Globus pallidus (tissue), 1 donor: ENCODE results near the gene MACROD2.
"Not testable (repeated sequence)": the region's sequence is repeated elsewhere in the genome, so short reads cannot be mapped to it uniquely, and the experiment has no call there.

Source experiments
- DNase-seq: peaks from one replicate; pipeline ENCODE4 v3.0.0-alpha.2; 2015; ENCODE audit warnings: low spot score

Gene MACROD2

GRCh38 chr20:13995086-13995665 is at the start of gene MACROD2:
Gene MACROD2, plus strand, starts transcription at chr20:13995516.
- DNase-seq: peak; percentile 77

GRCh38 chr20:13947719-13948118 is 47.6 kb upstream of the MACROD2 start:
- no peak for DNase-seq

- DNase-seq: no peak
Observed at GRCh38 chr20:13953227-13953626, 42.1 kb upstream of the MACROD2 start.

- no peak for DNase-seq
Observed at GRCh38 chr20:13960119-13960518, 35.2 kb upstream of the MACROD2 start.

- DNase-seq: no peak
Observed at GRCh38 chr20:13960525-13960924, 34.8 kb upstream of the MACROD2 start.

- DNase-seq: no peak
Observed at GRCh38 chr20:13984211-13984610, 11.1 kb upstream of the MACROD2 start.

GRCh38 chr20:13990465-13990864 is 4.9 kb upstream of the MACROD2 start, which contains the start of gene SEL1L2:
Gene SEL1L2, minus strand, starts transcription at chr20:13990614. Its CDS starts 80 bp downstream, at chr20:13990534.
- DNase-seq: no peak

GRCh38 chr20:13991311-13991710 is 4.0 kb upstream of the MACROD2 start:
- DNase-seq: no peak

- not testable (repeated sequence) for DNase-seq
Observed at GRCh38 chr20:13991955-13992354, 3.4 kb upstream of the MACROD2 start.

- peak; percentile 3 for DNase-seq
Observed at GRCh38 chr20:13995841-13996240, 525 bp downstream of the MACROD2 start.

GRCh38 chr20:13996265-13996664 is 949 bp downstream of the MACROD2 start:
- DNase-seq: no peak

GRCh38 chr20:14000917-14001316 is 5.6 kb downstream of the MACROD2 start:
- DNase-seq: no peak

- no peak for DNase-seq
Observed at GRCh38 chr20:14005996-14006395, 10.7 kb downstream of the MACROD2 start.

- DNase-seq: no peak
Observed at GRCh38 chr20:14009208-14009607, 13.9 kb downstream of the MACROD2 start.

- DNase-seq: no peak
Observed at GRCh38 chr20:14012671-14013070, 17.4 kb downstream of the MACROD2 start.

GRCh38 chr20:14030991-14031390 is 35.7 kb downstream of the MACROD2 start:
- no peak for DNase-seq

- DNase-seq: no peak
Observed at GRCh38 chr20:14033310-14033709, 38.0 kb downstream of the MACROD2 start.

GRCh38 chr20:14036567-14036966 is 41.3 kb downstream of the MACROD2 start:
- DNase-seq: no peak

- not testable (repeated sequence) for DNase-seq
Observed at GRCh38 chr20:14044712-14045276, 49.5 kb downstream of the MACROD2 start.

GRCh38 chr20:14046534-14046933 is 51.2 kb downstream of the MACROD2 start:
- DNase-seq: no peak

- no peak for DNase-seq
Observed at GRCh38 chr20:14049111-14049510, 53.8 kb downstream of the MACROD2 start.

- no peak for DNase-seq
Observed at GRCh38 chr20:14051454-14051853, 56.1 kb downstream of the MACROD2 start.

GRCh38 chr20:14055127-14055742 is 59.9 kb downstream of the MACROD2 start:
- DNase-seq: peak; percentile 68

- DNase-seq: no peak
Observed at GRCh38 chr20:14062171-14062570, 66.9 kb downstream of the MACROD2 start.
